Activated CD4-positive, alpha-beta T cell treated with anti-CD3 and anti-CD28 coated beads for 36 hours (primary cell): ENCODE results near the gene FILIP1. TPM values are rescaled to one million over a fixed set of nuclear protein-coding genes. Genes with fewer than 3 reads are reported as not detected.

Source experiments
- ATAC-seq: fragments of 200-7000 bp; cut with Tn5 transposase; one replicate; pipeline ENCODE4 v1.10.0; 2021; ENCODE audit warnings: mild to moderate bottlenecking, moderate library complexity
- CTCF ChIA-PET: fragments of 350-600 bp; sonication (Branson Sonifier 250); formaldehyde crosslinking; loops from one replicate; lab custom pipeline; 2021; ENCODE audit warnings: antibody characterized with exemption; lab: Charles Lee
- POLR2A ChIA-PET: fragments of 350-600 bp; sonication (Branson Sonifier 250); formaldehyde crosslinking; loops from one replicate; lab custom pipeline; 2021; ENCODE audit warnings: antibody characterized with exemption, inconsistent platforms; lab: Charles Lee
- DNase-seq: peaks from one replicate; pipeline ENCODE4 v3.0.0-alpha.2; 2020
- H3K27ac Mint-ChIP-seq: one replicate; pipeline ENCODE4 v1.8.0; 2021; ENCODE audit warnings: mixed read lengths
- H3K27me3 Mint-ChIP-seq: one replicate; pipeline ENCODE4 v1.8.0; 2021; ENCODE audit warnings: mixed read lengths
- H3K36me3 Mint-ChIP-seq: one replicate; pipeline ENCODE4 v1.8.0; 2021; ENCODE audit warnings: low read depth, mixed read lengths
- H3K4me1 Mint-ChIP-seq: one replicate; pipeline ENCODE4 v1.8.0; 2021; ENCODE audit warnings: mixed read lengths
- H3K4me3 Mint-ChIP-seq: one replicate; pipeline ENCODE4 v1.8.0; 2021; ENCODE audit warnings: mild to moderate bottlenecking, moderate library complexity, mixed read lengths
- H3K9me3 Mint-ChIP-seq: one replicate; pipeline ENCODE4 v1.8.0; 2021; ENCODE audit warnings: low read depth, mixed read lengths
- intact Hi-C, 2 experiments: fragments of 100-400 bp; cut with DNase I in 1 of 2; cut with micrococcal nuclease in 1 of 2; formaldehyde crosslinking; loops; one replicate each; pipeline versions ENCODE4 v1.14.2 to v1.15.1; 2022 to 2024; cut with DNase I, micrococcal nuclease
- total RNA-seq, 2 experiments: library from RNA; stranded (reverse); gene quantifications; one replicate each; pipeline ENCODE4 v1.2.3, GENCODE V29; 2021

FILIP1 gene
- total RNA-seq, 2 experiments from 2014 or later = not detected

DNA sequence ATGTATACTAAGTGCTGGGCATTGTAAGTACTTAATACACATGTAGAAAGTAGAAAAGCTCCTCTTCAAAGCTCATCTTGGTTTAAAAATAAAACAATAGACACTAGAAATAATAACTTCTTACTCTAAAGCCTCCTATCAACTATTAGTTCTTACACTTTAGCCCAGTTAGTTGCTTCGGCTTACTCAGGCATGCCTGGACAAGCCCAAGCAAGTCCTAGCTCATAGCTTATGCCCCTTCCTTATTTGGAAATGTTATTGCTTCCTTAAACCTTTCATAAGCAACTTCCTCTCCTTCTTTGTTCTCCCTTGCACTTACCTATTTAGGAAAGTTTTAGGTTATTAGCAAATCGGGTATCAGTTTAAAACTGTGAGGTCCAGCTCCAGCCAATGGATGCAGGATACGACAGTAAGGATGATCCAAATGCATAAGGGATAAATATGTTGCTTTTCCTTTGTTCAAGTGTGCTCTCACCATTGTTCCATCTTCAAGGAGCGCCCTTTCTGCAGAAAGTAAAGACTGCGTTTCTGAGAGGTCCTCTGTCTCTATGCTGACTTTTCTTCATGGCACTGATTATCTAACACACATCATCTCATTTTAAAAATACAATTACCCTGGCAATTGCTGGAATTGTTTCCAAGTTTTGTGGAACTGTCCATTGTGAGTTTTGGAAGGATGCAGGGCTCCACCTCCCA, 221.3 kb downstream of the FILIP1 start:
- H3K4me1 Mint-ChIP-seq = peaks cover 77% of the 10 kb centered on the region
- no peak overlapping the region for H3K4me3 Mint-ChIP-seq
- H3K36me3 Mint-ChIP-seq = peaks cover 55% of the 10 kb centered on the region
- CTCF ChIA-PET = interaction anchor here (0.6 to 1.3 kb wide), 3 partner anchors 9 to 12 kb away, joined by 3 to 5 read pairs (median 4); partner anchors contain the start of gene TMEM30A
- POLR2A ChIA-PET = interaction anchor here (1.2 kb wide), 1 partner anchor 32 kb away, joined by 3 read pairs; no protein-coding TSS in a partner anchor
- intact Hi-C loops = no loop called here
- H3K9me3 Mint-ChIP-seq = peaks cover 5% of the 10 kb centered on the region
- no peak for DNase-seq
- ATAC-seq = no peak
- H3K27ac Mint-ChIP-seq = peak overlapping the region; percentile 66
- H3K27me3 Mint-ChIP-seq = no peaks in the 10 kb centered on the region

DNA sequence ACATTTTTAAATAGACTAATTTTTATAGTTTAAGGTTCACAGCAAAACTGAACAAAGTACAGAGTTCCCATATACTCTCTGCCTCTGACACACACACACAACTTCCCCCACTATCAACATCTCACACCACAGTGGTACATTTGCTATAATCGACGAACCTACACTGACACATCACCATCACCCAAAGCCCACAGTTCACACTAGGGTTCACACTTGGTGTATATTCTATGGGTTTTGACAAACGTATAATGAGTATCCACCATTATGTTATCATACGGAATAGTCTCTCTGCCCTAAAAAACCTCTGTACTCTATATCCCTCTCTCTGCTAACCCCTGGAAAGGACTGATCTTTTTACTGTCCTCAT, 224.6 kb downstream of the FILIP1 start:
- DNase-seq = no peak
- ChIA-PET POLR2A (no interaction called here), CTCF (interaction anchor here (1.1 to 3.2 kb wide), 6 partner anchors 10 to 278 kb away, joined by 3 to 29 read pairs (median 13); partner anchors contain the start of gene TMEM30A)
- peaks cover 50% of the 10 kb centered on the region for H3K4me1 Mint-ChIP-seq
- no peak for ATAC-seq
- peaks cover 37% of the 10 kb centered on the region for H3K36me3 Mint-ChIP-seq
- no peaks in the 10 kb centered on the region for H3K9me3 Mint-ChIP-seq
- no peaks in the 10 kb centered on the region for H3K27me3 Mint-ChIP-seq
- H3K4me3 Mint-ChIP-seq = no peak overlapping the region
- intact Hi-C loops = no loop called here
- H3K27ac Mint-ChIP-seq = peak overlapping the region; percentile 75

DNA sequence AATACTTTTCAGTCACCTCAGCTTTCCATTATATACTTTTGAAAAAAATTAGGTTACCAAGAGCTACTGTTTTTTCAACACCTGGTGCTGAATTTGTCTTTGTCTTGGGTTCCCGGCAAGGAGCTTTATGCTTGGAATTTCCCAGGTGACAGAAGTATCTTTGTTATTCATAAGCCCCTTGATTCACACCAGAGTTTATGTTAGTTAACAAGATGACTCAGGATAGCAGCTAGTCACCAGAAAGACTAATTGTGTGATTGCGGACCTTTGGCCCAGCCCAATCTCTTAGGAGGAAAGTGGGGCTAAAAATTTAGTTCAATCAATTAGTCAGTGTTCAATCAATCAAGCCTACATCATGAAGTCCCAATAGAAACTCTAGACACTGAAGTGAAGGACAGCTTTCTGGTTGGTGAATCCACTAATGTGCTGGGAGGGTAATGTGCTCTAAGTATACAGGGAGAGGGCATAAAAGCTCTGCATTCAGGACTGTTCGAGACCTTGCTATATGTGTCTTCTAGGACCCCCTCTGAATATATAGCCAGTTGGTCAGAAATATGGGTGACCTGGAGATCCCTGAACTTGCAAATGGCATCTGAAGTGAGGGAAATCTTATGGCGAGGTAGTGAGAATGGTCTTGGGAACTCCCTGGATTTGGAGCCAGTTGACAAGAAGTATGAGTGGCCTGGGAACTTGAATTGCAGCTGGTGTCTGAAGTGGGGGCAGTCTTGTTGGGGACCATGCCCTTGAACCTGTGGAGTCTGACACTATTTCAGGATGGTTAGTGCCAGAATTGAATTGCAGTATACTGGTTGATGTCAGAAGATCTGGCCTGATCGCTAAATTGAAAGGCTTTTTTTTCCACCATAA, 225.2 kb downstream of the FILIP1 start:
- Mint-ChIP-seq H3K4me3 (no peak overlapping the region), H3K4me1 (peaks cover 47% of the 10 kb centered on the region), H3K9me3 (no peaks in the 10 kb centered on the region)

DNA sequence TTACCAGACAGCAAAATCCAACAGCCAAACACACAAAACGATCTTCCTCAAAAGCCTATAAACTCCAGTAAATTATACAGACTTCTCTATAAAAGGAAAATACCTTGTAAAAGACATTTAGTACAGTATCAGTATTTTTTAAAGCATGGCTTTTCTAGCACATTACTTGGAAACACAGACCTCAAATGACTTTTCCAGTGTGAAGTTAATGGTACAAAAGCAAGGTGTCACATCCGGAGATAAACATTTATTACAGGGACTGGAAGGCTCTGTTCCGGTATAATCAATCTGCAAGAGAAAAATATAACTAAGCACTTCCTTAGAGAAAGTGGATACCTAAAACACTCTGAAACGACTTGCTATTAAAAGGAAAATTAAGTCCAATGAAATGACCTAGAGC, 226.1 kb downstream of the FILIP1 start:
- DNase-seq (no peak), ATAC-seq (no peak)
- POLR2A ChIA-PET = no interaction called here
- CTCF ChIA-PET = interaction anchor here (0.7 to 3.2 kb wide), 22 partner anchors 8 to 356 kb away, joined by 3 to 29 read pairs (median 6); partner anchors contain the start of genes COX7A2 and TMEM30A
- Mint-ChIP-seq H3K9me3 (no peaks in the 10 kb centered on the region), H3K4me3 (no peak overlapping the region), H3K27ac (peak overlapping the region; percentile 47), H3K27me3 (no peaks in the 10 kb centered on the region), H3K36me3 (peaks cover 32% of the 10 kb centered on the region), H3K4me1 (peaks cover 40% of the 10 kb centered on the region)
- intact Hi-C loops = loop anchor here in 1 of 2 experiments (2.0 kb wide), 1 partner anchor 17 kb away; the partner anchor contains the start of gene TMEM30A

More for the DNA sequence above, 225.2 kb downstream of the FILIP1 start:
- CTCF ChIA-PET = interaction anchor here (1.1 to 3.2 kb wide), 14 partner anchors 7 to 278 kb away, joined by 3 to 29 read pairs (median 12); partner anchors contain the start of genes COX7A2 and TMEM30A
- Mint-ChIP-seq H3K36me3 (peaks cover 34% of the 10 kb centered on the region), H3K27ac (peak overlapping the region; percentile 52), H3K27me3 (no peaks in the 10 kb centered on the region)
- POLR2A ChIA-PET = interaction anchor here (0.7 kb wide), 3 partner anchors 16 to 250 kb away, joined by 3 to 4 read pairs (median 4); partner anchors contain the start of gene TMEM30A
- intact Hi-C loops = no loop called here
- ATAC-seq (peak; percentile 87), DNase-seq (peak; percentile 13)

DNA sequence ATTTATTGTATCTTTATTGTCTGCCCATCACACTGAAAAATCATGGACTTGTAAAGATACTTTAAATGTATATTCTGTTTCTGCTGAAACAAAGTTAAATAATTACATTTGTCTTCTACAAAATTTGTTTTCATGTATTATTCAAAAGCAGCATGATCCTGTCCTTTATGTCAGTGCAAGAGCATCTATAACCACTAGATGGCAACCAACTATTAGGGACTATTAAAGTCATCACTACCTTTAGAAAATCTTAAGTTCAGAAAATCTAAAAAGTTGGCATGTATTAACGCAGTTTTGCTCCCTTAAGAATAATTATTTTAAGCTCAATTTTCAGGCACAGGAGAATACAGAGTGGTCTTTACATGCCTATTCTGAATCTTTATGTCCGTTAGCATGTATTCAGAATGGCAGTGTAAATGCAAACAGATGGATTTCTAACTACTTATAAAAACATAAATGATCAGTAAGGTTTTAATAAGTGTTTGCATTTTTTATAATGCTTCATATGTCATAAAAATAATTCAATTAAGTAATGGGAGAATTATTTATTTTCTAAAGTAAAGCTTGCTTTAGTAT, 226.8 kb downstream of the FILIP1 start:
- CTCF ChIA-PET = interaction anchor here (0.6 to 3.2 kb wide), 30 partner anchors 9 to 1240 kb away, joined by 3 to 29 read pairs (median 4); partner anchors contain the start of genes COX7A2 and TMEM30A
- Mint-ChIP-seq H3K27me3 (no peaks in the 10 kb centered on the region), H3K4me3 (no peak overlapping the region), H3K9me3 (no peaks in the 10 kb centered on the region), H3K4me1 (peaks cover 35% of the 10 kb centered on the region), H3K27ac (no peak overlapping the region), H3K36me3 (peaks cover 28% of the 10 kb centered on the region)
- intact Hi-C loops = loop anchor here (1.0 to 2.0 kb wide), 5 partner anchors 17 to 259 kb away; partner anchors contain the start of gene TMEM30A (in 2 of the 2)
- DNase-seq (no peak), ATAC-seq (peak; percentile 51)
- POLR2A ChIA-PET = no interaction called here

DNA sequence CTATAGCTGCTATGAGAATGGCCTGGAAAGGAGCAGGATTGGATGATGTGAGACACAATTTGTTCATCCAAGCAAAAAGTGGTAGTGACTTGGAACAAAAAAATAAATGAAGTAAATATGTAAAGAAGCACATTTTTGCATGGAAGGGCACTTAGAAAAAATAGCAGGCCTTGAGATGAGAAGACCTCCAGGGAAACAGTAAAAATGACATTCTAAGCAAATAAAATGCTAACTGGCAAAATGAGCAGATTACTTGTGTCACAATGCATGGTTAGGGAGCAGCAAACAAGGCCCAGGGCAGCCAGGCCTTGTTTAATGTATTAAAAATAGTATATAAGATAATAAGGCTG, 230.2 kb downstream of the FILIP1 start:
- CTCF ChIA-PET = interaction anchor here (0.5 to 1.6 kb wide), 3 partner anchors 10 to 264 kb away, joined by 3 read pairs; no protein-coding TSS in a partner anchor
- peaks cover 10% of the 10 kb centered on the region for H3K36me3 Mint-ChIP-seq
- peaks cover 13% of the 10 kb centered on the region for H3K4me1 Mint-ChIP-seq
- H3K27me3 Mint-ChIP-seq = no peaks in the 10 kb centered on the region
- ATAC-seq = no peak
- intact Hi-C loops = no loop called here
- no peak for DNase-seq
- no peaks in the 10 kb centered on the region for H3K9me3 Mint-ChIP-seq
- H3K4me3 Mint-ChIP-seq = no peak overlapping the region
- H3K27ac Mint-ChIP-seq = no peak overlapping the region
- POLR2A ChIA-PET = no interaction called here

DNA sequence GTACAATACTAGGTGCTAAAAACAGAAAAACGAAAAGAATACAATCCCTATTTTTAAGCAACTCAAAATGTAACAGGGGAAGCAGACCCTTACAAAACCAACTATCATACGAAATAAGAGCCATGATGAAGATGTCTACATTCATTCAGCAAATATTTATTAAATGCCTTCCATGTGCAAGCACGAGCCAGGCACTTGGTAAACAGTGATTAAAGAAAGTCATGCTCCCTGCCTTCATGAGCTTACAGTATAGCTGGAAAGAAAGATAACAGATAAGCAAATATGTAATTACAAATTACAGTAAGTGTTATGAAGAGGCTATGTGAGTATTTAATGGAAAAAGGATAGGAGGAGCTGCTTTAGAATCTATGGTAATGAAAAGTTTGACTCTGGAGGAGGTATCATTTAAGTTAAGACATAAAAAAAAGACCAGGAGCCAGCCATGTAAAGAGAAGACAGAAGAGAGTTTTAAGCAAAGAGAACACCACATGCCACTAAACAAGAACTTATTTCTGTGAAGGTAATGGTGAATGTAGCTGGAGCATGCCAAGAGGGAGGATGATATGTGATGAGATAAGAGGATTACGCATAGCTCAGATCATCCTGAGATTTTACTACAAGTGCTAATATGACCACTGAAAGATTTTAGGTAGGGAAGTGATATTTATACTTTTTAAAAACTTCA, 230.7 kb downstream of the FILIP1 start:
- no peak overlapping the region for H3K4me3 Mint-ChIP-seq
- H3K36me3 Mint-ChIP-seq = peaks cover 10% of the 10 kb centered on the region
- no peak overlapping the region for H3K27ac Mint-ChIP-seq
- ATAC-seq (no peak), DNase-seq (no peak)
- peaks cover 8% of the 10 kb centered on the region for H3K4me1 Mint-ChIP-seq
- H3K9me3 Mint-ChIP-seq = no peaks in the 10 kb centered on the region
- POLR2A ChIA-PET = no interaction called here
- no peaks in the 10 kb centered on the region for H3K27me3 Mint-ChIP-seq
- CTCF ChIA-PET = interaction anchor here (0.5 to 1.6 kb wide), 3 partner anchors 9 to 264 kb away, joined by 3 read pairs; no protein-coding TSS in a partner anchor
- intact Hi-C loops = no loop called here

DNA sequence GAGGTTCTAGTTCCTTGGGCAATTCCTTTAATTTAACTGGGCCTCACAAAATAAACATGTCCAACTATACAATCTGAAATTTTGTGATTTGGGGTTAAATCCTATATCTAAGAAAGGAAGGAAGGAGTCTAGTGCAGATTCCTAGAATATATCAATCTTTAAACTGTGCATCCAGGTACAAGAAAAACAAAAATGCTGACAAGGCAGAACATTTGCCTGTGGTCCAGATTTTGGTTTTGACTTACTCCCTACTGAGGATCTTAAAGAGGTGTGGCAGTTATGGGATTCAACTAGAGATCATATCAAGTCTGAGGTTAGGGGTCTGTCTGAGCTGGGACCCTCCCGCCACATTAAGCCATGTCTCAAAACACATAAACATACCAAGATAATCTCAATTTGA, 232.3 kb downstream of the FILIP1 start:
- no peaks in the 10 kb centered on the region for H3K9me3 Mint-ChIP-seq
- no peaks in the 10 kb centered on the region for H3K4me1 Mint-ChIP-seq
- ChIA-PET POLR2A (no interaction called here), CTCF (interaction anchor here (0.9 to 1.3 kb wide), 3 partner anchors 18 to 267 kb away, joined by 3 to 8 read pairs (median 4); no protein-coding TSS in a partner anchor)
- no peak for ATAC-seq
- no peaks in the 10 kb centered on the region for H3K27me3 Mint-ChIP-seq
- peaks cover 12% of the 10 kb centered on the region for H3K36me3 Mint-ChIP-seq
- H3K4me3 Mint-ChIP-seq = no peak overlapping the region
- H3K27ac Mint-ChIP-seq = no peak overlapping the region
- intact Hi-C loops = no loop called here
- no peak for DNase-seq

DNA sequence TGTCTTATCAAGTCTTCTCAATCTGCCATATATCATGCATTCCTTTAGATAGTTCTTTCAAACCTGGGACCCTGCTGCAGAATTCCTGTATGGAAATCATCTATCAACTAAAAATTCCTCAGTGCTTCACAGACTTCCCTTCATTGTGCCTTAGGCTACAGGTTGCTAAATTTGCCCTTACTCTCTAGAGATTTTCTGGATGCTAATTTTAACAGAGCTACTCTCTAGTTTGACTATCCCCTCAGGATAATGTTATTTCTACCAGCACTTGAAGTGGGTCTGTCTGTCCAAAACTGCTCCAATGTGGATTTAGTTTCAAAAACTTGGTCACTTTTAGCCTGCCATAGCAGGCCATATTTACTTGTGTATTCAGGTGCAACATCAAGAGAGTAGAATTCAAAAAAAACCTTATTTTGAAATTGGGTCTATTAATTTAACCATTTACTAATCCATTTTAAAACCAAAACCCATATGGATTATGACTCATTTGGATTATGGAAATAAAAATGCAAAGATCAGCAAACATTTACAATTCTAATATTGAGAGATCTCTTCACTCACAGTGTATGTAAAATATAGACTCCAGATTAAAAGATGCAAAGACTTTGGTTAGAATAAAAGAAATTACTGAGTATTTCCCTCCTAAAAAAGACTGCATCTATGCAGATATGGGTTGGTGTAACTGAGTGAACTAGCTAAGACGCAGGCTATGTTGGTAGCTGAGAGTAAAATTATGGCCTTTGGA, 236.1 kb downstream of the FILIP1 start:
- intact Hi-C loops = no loop called here
- no peak overlapping the region for H3K27ac Mint-ChIP-seq
- ChIA-PET POLR2A (no interaction called here), CTCF (interaction anchor here (0.8 to 2.9 kb wide), 6 partner anchors 10 to 512 kb away, joined by 3 to 12 read pairs (median 4); partner anchors contain the start of gene COX7A2)
- ATAC-seq = no peak
- no peak overlapping the region for H3K4me3 Mint-ChIP-seq
- peaks cover 6% of the 10 kb centered on the region for H3K36me3 Mint-ChIP-seq
- H3K9me3 Mint-ChIP-seq = no peaks in the 10 kb centered on the region
- no peak for DNase-seq
- no peaks in the 10 kb centered on the region for H3K27me3 Mint-ChIP-seq
- H3K4me1 Mint-ChIP-seq = no peaks in the 10 kb centered on the region

DNA sequence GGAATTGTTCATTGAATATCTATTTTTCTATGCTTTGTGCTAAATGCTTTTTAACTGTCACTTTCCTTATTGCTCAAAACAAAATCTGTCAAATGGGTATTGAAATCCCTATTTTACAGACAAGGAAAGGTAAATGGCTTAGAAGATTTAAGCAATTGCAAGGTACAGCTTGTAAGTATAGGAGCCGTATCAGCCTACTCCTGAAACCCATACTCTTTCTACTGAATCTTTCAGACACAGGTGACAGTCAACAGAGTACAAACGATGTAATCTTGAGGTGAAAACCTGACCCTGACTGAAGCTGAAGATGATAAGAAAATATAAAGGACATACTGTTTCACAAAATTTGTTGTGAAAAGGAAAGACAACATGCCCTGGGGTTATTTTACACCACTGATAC, 243.0 kb downstream of the FILIP1 start:
- Mint-ChIP-seq H3K27ac (no peak overlapping the region), H3K9me3 (no peaks in the 10 kb centered on the region), H3K36me3 (peaks cover 4% of the 10 kb centered on the region), H3K4me1 (no peaks in the 10 kb centered on the region), H3K4me3 (no peak overlapping the region), H3K27me3 (peaks cover 11% of the 10 kb centered on the region)
- no peak for ATAC-seq
- no peak for DNase-seq
- ChIA-PET CTCF (no interaction called here), POLR2A (interaction anchor here (0.7 kb wide), 1 partner anchor 225 kb away, joined by 3 read pairs; no protein-coding TSS in a partner anchor)
- intact Hi-C loops = no loop called here
